Measurements from ENCODE around the gene WASF3.
A peak's percentile ranks its signal among the peaks of the same experiment; 100 is the strongest.

Gene WASF3

DNA sequence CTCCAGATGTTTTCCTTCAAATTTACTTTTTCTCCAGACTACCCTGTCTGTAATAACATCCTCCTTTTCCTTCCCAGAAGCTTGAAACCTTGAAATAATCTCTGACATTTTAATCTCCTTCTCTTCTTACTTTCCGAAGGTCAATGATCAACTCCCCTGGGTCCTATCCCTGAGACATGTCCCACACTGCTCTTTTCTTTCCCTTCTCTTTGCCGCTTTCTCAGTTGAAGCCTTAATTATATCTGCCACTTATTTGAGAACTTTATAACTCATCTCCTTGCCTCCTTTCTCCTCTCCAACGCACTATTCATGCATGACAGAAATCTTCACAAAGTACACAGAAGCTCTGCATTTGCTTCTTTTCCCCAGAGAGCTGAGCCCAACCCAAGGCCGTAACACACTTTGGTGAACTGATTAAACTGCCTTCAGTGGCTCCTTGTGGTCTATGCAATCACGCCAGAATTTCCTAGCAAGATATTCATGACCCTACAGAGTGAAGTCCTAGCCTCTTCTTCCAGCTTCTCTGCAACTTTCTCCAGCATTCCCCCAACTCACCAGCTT lies 9.2 kb upstream of the WASF3 start:
- no peak for DNase-seq (ENCODE audit: low read depth)

DNA sequence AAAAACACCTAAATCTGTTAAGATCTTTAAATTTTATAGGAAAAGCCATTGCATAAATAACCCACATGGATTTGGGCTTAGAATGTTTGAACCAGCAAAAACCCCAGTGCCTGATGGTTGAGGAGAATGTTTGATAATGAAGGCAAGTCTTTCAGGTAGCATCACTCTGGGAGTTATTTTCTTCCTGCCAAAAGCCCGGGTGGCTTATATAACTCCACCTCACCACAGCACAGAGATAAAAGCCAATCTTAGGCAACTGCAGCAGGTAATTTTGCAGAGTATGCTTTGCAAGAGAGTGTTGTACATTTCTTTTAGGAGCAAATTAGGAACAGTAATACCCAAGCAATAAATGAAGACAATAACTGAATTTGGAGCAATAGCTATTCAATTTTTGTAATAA lies 7.8 kb upstream of the WASF3 start:
- DNase-seq (ENCODE audit: low read depth), result no peak

DNA sequence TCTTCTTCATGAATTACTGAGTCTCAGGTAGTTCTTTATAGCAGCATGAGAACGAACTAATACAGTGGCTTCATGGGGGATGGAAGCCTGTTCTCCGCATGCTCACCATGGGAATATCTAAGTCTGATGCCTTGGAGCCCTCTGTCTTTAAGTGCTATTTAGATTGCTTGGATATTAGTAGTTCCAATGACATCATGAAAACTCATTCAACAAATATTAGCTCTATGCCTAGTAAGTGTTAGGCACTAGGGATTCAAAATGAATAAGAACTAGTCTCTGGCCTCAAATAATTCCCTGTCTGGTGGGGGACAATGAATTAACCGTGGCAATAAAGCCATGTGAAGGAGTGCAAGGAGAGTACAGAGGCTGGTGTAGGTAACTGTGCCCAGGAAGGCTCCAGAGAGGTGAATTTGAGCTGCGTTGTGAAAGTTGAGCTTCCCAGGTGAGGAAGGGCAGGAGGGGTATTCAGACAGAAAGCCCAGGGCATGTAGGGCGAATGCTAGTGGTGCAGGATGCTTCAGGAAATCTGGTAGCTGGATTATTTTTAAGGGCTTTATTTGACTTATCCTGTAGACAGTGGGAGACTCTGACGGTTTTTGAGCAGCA lies 6.1 kb upstream of the WASF3 start:
- DNase-seq (ENCODE audit: low read depth), result no peak

DNA sequence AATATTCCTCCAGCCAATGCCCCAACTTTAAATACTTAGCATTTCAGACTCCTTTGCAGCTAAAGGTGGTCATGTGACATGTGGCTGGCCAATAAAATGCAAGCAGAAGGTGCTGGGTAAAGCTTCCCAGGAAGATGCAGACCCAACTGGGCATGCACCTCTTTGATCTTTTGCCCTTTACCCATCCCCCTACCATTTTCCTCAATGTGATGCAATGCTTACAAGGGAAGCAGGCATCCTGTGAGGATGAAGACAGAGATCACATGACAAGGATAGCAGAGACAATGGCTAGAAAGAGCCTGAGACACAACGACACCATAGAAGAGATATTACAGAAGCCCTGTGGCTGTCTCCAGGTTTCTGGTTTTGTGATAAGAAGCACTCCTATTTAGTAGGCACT lies 2.1 kb upstream of the WASF3 start:
- no peak for DNase-seq (ENCODE audit: low read depth)

DNA sequence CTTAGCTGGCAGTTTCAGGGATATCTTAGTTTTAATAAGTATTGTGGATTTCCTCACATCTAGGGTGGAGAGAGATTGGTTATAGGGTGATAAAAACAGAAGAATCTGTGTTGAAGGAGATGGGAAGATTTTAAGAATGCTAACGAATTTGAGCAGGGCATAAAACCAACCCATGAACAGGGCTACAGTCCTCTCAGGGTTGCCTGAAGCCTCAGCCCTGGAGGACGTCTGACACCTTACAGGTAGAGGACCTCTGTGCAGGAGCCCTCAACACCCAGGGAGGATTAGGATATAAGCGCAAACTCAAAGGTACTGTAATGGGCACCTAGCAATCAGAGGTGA lies 461 bp upstream of the WASF3 start:
- no peak for DNase-seq (ENCODE audit: low read depth)

DNA sequence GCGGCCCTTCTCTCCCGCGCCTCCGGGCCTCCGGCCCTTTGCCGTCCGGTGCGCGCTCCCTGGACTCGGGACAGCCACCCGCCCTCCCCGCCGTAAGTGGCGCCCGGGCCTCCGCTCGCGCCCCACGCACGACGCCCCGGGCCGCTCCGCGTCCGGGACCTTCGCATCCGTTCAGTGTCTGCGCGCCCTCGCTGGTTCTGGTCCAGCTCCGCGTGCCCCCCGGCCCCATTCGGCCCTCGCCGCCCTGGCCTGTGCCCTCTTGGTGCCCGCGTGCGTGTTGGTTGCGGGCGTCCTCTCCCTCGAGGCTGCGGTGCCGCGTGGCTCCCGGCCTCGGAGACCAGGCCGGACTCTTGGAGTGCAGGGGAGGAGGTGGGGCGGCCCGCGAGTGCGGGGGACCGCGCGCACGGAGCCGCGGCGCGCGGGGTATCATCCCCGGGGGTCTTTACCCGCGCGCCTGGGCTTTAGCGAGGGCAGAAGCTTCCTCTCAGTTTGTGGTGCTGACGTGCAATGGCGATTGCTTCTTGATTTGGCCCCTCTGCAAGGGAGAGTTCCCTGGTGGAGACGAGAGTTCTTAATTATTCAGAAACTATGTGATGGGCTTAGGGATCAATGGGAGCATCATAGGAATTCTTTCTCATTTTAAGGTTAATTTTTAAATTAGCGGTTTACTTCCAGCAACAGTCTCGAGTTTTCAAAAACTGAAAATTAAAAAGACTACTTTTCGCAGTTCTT lies 757 bp downstream of the WASF3 start:
- DNase-seq (ENCODE audit: low read depth), result peak; percentile 12

DNA sequence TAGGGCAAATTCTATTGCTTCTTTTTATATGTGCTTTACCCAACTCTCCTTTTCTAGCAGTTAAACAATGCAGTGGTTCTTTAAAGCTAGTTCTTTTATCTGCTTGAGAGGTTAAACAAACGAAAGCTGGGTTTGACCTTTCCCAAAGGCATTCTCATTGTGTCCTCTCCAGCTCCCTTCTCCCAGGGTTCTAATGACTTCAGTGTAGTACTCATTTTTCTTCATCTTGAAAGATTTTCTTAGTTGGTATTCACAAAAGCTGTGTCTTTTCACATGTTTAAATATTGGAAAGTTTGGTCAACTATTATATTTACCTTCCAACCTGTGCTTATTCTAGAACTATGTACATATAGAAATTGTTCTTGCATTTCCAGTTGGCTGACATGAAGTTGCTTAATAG lies 1.5 kb downstream of the WASF3 start:
- DNase-seq (ENCODE audit: low read depth), result no peak

DNA sequence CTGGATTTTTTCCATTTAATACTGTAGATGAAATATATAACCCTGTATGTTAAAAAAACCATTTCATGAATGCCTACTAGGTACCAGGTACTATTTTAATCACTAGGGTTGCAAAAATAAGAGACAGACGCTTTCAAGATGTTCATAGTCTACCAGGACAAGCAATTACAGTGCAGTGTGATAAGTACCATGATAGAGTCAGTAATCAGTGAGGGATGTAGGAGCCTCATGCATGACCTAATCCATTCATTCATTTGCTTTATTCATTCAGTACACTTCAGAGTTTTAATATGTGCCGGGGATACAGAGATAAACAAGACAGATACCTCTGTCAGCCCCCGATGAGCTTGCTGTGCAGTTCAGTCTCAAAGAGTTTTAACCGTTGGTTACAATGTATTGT lies 3.0 kb downstream of the WASF3 start:
- no peak for DNase-seq (ENCODE audit: low read depth)

DNA sequence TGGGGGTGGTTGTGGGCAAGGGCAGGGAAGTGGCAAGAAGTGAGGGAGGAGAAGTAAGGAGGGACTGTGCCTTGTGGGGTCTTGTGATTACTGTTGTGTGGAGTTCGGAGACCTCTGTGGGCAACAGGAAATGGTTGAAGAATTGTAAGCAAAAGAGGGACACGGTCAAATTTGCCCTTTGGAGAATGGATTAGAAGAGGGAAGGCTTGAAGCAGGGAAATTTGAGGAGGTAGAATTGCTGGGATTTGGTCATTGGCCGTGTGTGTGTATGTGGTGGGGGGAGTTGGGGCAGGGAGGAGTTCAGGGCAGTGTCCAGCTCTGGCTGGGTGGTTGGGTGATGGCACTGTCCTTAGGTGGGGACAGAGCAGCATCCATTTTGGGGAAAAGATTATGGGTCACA lies 3.6 kb downstream of the WASF3 start:
- DNase-seq (ENCODE audit: low read depth), result no peak

DNA sequence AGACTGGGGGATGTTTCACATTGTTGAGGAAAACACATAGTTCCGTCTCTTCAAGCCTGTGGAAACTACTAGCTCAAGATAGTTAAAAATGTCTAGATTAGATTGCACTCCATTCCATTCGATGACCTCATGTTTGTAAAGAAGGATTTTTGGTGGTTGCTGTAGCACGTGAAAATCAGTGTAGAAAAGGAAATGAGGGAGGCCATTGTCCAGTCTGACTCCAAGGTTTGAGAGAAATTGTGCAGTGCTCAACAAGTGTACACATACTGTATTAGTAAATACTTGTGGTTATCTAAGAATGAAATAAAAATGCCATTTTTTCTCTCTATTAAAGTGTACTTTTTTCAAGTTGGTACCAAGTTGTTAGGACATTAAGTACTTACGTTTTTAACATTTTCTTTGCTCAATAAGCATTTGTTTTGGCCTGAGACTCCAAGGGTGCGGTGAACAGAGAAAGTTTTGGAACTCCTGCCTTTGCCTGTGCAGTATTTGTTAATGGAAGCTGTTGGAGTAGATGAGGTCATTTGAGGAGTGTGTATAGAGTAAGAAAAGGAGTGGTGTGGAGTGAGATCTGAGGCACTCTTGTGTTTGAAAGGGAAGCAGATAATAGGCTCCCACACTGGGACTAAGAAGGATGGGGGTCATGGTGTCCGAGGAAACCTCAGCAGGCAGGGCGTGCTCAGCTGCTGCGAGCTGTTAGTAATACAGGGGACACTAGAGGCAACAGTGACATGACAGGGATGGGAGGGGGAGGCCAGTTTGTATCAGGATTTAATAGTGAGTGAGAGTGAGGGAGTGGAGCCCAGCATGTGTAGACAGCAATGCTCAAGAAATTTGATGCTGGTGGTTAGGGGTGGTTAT lies 4.4 kb downstream of the WASF3 start:
- peak; percentile 76 for DNase-seq (ENCODE audit: low read depth)

DNA sequence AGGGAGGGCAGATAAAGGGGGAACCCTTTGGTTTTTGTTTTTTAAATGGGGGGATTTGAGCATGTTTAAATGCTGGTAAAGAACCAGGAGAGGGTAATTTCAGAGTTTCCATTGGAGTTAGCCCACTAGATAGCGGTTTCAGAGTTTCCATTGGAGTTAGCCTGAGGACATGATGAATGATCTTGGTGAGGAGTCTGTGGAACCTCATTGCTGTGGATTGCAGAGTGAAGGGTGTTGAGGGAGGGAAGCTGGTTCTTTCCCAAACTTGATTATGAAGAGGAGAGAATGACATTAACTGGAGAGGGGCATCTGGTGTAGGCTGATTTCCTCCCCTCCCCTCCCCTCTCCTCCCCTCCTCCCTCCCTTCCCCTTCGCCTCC lies 5.0 kb downstream of the WASF3 start:
- DNase-seq (ENCODE audit: low read depth), result no peak

DNA sequence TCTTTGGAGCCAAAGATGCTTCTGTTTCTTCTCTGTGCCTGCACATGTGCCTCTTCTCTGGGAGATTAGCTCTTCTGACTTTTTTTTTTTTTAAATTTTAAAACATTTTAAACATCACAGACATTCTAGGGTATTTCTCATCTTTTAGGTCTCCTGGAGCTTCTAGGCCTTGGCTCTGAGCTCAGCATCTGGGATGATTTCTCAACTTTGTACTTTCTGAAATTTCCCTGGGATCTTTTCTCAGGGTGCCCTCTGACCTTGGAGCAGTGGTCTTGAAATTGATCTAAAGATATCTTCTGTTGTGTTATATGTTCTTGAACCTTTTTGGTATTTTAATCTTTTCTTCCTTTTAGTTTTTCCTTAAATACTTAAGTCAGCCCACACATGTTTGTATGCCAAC lies 6.2 kb downstream of the WASF3 start:
- peak; percentile 51 for DNase-seq (ENCODE audit: low read depth)

DNA sequence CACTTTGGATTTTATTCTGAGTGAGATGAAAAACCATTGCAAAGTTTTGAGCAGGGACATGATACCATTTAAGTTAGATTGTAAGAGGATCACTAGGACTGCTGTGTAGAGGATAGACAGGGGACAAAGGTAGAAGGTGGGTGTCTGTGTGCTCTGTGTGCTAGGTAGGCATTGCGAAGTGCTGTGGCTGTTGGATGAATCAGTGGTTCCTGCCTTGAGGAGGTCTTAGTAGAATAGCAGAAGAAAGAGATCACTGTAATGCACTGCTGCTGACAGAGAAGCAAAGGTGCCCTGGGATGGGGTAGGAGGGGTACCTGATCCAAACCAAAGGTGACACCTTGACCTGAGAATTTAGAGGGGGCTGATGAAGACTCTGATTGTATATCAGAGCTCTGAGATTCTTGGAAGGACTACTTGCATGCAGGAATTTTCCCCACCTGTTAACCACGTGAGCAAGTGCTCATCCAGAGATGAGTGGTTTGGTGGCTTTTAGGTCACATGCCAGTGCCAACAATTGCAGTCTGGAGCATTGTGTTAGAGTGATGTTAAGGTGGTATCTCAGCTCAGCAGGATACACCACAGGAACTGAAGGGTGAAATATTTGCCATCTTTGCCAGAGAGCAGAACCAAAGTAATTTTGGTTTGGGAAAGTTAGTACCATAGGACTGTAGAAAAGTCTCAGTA lies 10.8 kb downstream of the WASF3 start:
- DNase-seq (ENCODE audit: low read depth), result no peak

DNA sequence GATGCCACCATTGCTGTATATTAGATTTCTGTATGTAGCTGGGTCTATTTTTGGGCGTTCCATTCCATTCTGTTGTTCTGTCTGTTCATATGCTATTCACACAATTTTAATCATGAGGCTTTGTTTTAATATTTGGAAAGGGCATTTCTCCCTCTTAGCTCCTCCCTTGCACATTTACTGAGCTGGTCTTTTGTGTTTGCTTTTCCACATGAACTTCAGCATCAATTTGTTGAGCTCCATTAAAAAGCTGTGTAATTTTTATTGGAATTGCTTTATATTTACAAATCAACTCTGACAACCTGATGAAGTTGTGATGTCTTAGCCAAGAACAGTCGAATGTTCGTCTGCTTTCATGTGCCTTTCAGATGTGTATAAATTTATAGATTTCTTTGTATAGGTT lies 14.0 kb downstream of the WASF3 start:
- DNase-seq (ENCODE audit: low read depth), result no peak

DNA sequence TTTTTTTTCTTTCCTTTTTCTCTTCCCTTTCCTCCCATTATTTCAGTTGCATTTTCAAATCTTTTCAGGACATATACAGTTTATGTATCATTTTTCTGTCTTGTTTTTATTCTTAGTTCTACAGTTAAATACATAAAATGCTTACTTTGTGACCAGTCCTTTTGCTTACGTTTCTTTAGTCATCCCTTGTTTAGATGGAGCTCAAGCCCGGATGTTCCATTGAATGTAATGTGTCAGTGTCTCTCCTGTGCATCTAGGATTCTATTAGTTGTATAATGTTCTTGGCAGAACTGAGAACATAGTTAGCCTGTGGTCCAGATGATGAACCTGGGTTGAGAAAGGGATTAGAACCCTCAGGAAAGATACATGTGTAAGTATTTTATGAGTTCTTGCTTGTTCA lies 17.8 kb downstream of the WASF3 start:
- peak; percentile 27 for DNase-seq (ENCODE audit: low read depth)

DNA sequence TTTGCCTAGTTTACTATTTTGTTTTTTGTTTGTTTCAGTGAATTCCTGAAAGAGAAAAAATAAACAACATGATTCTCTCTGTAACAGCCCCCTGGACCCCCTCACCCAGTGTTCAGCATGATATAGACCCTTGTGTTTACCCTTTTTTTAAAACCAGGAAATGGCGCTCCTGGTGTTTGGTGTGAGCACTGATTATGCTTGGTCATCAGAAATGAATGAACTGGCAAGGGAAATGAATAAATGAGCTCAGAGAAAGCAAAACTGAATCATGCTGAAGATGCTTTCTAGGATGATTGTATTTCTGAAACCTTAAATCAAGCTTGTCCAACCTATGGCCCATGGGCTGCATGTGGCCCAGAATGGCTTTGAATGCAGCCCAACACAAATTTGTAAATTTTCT lies 22.1 kb downstream of the WASF3 start:
- DNase-seq (ENCODE audit: low read depth), result no peak

DNA sequence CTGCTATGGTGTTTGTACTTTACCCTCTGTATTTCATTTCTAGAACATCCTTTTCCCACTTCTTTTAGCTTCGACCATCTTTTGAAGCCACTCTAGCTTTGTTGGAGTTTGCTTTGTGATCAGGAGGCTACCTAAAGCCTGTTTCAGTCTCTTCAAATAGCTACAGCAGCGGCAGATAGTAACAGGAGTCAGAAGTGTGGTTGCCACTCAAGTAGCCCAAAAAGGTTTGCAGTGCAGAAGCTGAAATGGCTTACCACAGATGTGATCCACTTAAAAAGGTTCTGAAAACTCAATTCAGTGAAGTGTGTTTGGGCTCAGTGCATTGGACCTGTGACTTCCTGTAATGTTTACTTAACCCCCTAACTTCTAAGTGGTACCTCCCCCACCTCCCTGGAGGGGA lies 26.2 kb downstream of the WASF3 start:
- DNase-seq (ENCODE audit: low read depth), result no peak

DNA sequence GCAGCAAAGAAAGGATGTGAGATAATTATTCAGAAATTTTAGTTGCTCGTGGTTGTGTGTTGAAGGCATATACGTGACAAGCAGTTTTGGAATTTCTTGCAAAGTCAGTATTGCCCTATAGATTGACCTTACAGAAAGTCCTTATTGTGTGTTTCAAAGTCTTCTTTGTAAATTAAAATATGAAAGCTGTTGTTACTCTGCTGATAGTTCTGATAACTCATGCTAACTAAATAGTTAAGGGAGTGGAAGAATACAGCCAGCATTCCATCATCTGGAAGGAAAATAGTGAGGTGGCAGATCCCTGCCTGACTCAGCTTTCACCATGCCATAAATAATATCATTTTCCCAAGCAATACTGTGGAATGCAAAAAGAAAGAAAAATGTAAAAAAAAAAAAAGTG lies 27.2 kb downstream of the WASF3 start:
- DNase-seq (ENCODE audit: low read depth), result peak; percentile 65

DNA sequence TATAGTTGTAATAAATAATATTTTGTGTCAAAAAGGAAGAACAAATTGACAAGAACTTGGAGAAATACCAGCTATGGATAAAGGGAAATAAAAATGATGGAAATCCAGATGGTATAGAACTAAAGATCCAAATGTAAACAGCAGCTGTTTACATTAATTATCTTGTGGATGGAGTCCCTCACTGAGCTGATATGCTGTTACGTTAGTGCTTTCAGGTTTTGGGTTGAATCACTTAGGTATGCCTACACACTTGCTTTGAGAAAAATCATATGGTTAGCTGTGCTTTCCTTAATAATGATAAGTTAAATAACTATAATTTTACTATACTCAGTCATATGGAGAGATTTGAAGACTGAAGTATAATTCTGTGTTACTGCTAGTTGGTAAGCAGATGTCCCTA lies 27.7 kb downstream of the WASF3 start:
- peak; percentile 17 for DNase-seq (ENCODE audit: low read depth)

DNA sequence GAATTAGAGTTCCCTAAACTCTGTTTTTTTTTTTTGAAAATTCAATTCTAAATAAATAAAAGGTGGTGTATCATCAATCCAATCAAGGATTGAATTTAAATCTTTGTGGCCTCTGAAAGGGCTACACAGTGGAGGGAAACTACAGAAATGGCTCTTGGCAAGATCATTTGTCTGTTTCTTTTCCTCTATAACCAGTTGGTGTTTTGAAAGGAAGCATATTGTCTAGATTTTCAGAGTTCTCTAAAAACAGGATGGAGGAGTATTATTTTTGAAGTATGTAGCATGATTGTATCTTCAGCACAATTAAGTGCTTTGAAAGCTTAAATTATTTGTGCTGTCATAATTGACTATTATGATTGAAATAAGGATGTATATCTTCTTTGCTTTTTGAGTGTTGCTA lies 29.8 kb downstream of the WASF3 start:
- no peak for DNase-seq (ENCODE audit: low read depth)

DNA sequence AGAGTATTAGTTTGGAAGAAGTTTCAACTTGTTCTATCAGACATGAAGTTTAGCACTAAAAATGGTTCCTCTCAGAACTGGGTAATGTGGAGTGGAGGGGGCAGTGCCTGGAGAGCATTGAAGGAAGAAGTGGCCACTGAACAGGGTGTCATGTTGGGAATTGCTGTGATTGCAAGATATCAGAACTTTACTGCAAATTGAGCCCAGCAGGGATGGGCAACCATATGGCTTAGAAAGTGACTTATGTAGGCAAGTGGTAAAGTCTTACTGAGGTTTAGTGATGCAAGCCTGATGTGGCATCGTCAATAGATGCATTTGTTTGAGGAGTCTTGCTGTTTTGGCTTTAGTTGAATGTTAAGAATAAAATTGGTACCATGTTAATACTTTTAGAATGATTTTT lies 31.7 kb downstream of the WASF3 start:
- DNase-seq (ENCODE audit: low read depth), result no peak

DNA sequence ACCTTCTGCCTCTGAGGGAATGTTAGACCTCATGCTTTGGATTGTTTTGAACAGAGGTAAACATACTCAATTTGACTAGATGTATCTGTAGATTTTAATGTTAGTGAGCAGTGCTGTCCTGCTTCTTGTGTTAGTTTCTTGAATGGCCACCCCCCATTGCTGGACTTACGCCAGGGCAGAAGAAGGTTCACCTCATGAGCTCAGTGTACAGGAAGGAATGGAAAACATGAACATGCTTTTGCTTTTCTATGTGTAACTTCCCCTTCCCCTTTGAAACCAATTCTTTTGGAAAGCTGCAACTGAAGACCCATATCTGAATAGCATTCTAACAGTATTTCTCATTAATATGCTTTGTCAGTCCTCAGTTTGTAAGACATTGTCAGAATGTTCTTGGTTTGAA lies 32.3 kb downstream of the WASF3 start:
- peak; percentile 74 for DNase-seq (ENCODE audit: low read depth)

DNA sequence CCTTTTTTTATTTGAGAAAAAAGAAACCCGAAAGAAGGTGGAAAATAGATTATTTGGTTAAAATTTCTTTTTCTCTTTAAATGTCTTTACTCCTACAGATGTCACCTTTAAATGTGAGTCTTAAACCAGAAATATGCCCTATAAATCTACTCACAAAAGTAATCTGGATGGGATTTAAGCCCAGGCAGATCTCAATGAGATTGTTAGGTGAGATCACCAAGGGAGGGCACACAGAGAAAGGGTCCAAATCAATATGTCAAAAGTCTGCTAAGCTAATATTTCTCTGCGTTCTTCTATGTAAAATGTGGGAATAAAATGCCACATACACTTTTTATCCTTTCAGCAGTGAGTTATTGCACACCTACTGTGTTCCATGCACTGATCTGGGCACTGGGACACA lies 32.9 kb downstream of the WASF3 start:
- no peak for DNase-seq (ENCODE audit: low read depth)
